NCI-H82 treated with DMSO at 0.1 percent for 48 hours (cell line): ENCODE data around the gene ILK.
A peak's percentile ranks its signal among the peaks of the same experiment; 100 is the strongest.

Experiments
- DNase-seq: peaks from one replicate; lab custom pipeline; 2025; ENCODE audit not compliant: unreplicated experiment; lab: John Stamatoyannopoulos, UW

ILK gene

GRCh38 chr11:6572215-6572614 lies 31.4 kb upstream of the ILK start:
- DNase-seq, result no peak

GRCh38 chr11:6574816-6575715 lies 28.5 kb upstream of the ILK start:
- no peak for DNase-seq

- peak; percentile 70 for DNase-seq
These were observed 26.9 kb upstream of the ILK start for GRCh38 chr11:6576471-6577373.

DNA sequence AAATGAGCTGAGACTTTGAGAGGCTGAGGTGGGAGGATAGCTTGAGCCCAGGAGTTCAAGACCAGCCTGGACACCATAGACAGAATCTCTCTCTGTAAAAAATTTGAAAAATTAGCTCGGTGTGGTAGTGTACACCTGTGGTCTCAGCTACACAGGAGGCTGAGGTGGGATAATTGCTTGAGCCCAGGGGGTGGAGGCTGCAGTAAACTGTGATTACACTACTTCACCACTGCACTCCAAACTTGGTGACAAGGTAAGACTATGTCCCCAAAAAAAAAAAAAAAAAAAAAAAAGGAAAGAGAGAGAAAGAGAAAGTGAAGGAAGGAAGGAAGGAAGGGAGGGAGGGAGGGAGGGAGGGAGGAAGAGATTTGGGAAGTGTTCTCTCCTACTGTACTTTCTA lies 25.4 kb upstream of the ILK start:
- DNase-seq, result no peak

- DNase-seq, result no peak
These were observed 23.9 kb upstream of the ILK start for GRCh38 chr11:6579681-6580080.

DNA sequence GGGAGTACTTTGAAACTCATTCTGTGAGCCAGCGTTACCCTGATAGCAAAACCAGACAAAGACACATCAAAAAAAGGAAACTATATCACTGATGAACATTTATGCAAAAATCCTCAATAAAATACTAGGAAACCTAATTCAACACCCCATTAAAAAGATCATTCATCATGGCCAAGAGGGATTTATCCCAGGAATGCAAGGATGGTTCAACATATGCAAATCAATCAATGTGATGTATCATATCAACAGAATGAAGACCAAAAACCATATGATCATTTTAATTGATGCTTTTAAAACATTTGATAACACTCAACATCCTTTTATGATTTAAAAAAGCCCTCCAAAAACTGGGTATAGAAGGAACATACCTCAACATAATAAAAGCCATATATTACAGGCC lies 20.0 kb upstream of the ILK start:
- DNase-seq, result no peak

DNA sequence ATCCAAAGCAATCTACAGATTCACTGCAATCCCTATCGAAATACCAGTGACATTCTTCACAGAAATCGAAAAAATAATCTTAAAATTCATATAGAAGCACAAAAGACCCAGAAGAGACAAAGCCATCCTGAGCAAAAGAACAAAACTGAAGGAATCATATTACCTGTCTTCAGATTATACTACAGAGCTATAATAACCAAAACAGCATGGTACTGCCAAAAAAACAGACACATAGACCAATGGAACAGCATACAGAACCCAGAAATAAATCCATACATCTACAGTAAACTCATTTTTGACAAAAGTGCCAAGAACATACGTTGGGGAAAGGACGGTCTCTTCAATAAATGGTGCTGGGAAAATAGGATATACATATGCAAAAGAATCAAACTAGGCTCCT lies 19.0 kb upstream of the ILK start:
- DNase-seq, result no peak

DNA sequence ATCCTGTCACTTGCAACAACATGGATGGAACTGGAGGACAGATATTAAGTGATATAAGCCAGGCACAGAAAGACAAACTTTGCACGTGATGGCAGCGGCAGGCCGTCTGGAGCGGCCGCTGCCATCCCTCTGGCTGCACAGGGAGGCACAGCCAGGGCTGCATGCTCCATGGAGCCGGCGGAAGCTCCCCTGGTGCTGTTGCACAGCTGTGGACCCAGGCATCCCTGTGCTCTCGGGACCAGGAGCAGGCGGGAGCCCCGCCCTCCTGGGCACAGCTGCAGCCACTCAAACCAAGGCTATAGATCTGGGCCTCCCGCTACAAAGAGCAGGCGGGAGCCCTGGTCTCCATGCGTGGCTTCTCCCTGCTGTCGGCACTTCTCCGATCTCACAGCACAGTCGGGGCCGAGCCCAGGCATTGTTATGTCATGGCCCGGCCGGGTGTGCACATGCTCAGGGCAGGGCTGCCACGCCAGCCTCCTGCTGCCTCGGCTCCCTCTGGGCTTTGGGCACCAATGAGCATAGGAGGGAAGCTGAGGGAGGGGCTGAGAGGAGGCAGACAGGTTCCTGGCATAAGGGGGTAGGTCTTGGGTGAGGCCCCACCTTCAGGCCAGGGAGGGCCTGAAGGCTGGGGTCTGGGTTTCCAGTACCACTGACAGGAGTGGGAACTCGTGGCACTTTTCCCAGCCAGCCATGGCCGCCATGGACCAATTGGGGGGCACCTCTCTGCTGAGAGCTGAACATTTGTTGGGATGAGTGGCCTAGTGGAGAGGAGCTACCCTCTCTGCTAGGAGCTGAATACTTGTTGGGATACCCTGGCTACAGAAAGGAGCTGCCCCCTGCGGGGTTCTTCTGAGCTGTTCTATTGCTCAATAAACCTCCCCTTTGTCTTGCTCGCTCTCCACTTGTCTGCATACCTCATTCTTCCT lies 16.9 kb upstream of the ILK start:
- DNase-seq, result no peak

GRCh38 chr11:6587360-6587953 lies 16.1 kb upstream of the ILK start:
- no peak for DNase-seq

- DNase-seq, result no peak
These were observed 15.6 kb upstream of the ILK start for GRCh38 chr11:6588018-6588417.

GRCh38 chr11:6594142-6594768 lies 9.3 kb upstream of the ILK start:
- no peak for DNase-seq

GRCh38 chr11:6596239-6596877 lies 7.2 kb upstream of the ILK start:
- DNase-seq, result peak; percentile 61

DNA sequence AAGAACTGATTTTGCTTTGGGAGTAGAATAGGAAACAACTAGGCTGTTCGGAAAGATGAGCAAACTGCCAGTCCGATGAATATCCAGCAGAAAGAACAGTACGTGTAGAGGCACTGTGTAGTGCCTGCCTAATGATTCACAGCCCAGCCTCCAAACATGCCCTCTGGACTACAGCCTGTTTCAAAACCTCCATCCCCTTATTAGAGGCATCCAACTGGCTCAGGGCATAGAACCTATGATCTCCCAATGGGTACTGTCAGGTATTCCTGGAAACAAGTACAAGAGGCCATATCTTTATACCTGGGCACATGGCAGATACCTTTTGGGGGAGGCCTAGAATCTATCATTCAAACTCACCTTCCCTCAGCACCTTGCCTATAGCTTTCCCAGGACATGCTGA lies 5.0 kb upstream of the ILK start:
- DNase-seq, result no peak

GRCh38 chr11:6599449-6599848 lies 4.1 kb upstream of the ILK start:
- DNase-seq, result no peak

GRCh38 chr11:6599881-6600390 lies 3.6 kb upstream of the ILK start:
- DNase-seq, result no peak

DNA sequence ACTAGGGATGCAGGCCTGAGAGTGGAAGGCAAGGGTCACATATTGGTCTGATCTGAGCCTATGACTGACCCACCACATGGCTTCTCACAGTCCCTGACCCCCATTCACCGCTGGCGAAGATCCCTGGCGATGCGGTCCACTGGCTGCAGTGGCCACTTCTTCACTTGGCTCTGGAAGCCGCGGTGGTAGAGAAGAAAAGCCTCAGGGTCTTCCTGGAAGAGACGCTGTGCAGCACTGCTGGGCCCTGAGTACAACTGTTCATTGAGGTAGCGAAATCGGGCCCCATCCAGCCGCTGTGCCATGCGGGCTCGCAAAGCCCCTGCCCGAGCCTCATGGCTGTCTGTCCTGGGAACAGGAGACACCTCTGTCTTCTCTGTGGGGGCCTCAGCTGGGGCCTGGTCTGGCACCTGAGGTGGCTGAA lies 2.5 kb upstream of the ILK start:
- no peak for DNase-seq

GRCh38 chr11:6602096-6602940 lies 1.3 kb upstream of the ILK start:
- DNase-seq, result no peak

DNA sequence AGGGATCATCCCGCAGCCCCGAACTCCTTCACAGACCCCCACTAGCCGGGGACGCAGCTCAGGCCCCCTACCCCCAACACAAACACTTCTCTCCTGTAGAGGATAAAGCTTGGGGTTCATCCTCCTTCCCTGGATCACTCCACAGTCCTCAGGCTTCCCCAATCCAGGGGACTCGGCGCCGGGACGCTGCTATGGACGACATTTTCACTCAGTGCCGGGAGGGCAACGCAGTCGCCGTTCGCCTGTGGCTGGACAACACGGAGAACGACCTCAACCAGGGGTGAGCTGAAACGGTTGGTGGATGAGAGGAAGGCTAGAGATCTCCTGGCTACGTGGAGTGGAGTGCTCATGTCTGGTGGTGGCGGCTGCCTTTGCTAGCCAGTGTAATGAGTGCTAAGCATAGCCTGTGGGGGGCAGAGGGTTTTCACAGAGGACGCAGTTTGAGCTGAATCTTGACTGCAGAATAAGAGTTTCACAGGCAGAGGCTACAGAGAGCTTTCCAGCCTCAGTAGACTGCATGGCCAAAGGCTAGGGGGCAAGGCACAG lies 580 bp downstream of the ILK start:
- no peak for DNase-seq
